Ovary (tissue), 9 donors: ENCODE results near the gene GABRR3. TPM values are rescaled to one million over a fixed set of nuclear protein-coding genes. Genes with fewer than 3 reads are reported as not detected.

Source experiments
- DNase-seq, 5 donors: peaks; one replicate each; pipeline ENCODE4 v3.0.0-alpha.2; 2019 to 2020
- H3K27ac ChIP-seq, 2 donors: fragments of 200-600 bp; one replicate each; pipeline versions ENCODE4 v1.5.1 to v1.8.0; 2019 to 2022
- H3K27me3 ChIP-seq: fragments of 200-600 bp; one replicate; pipeline ENCODE4 v1.8.0; 2022
- H3K36me3 ChIP-seq: fragments of 200-600 bp; sonication (generic); one replicate; pipeline ENCODE4 v1.5.1; 2019
- H3K4me1 ChIP-seq: one replicate; pipeline ENCODE4 v1.8.1; 2013; ENCODE audit warnings: mild to moderate bottlenecking, moderate library complexity; ENCODE audit not compliant: insufficient read depth
- H3K4me3 ChIP-seq: fragments of 200-600 bp; sonication (generic); one replicate; pipeline ENCODE4 v1.5.1; 2017
- H3K9me3 ChIP-seq, 2 donors: fragments of 200-600 bp in 1 of 2; sonication (generic) in 1 of 2; one replicate each; pipeline versions ENCODE4 v1.5.1 to v1.8.1; 2013 to 2019; ENCODE audit warnings: mild to moderate bottlenecking in 1 of 2, moderate library complexity in 1 of 2
- CTCF ChIP-seq, 3 donors: fragments of 450-650 bp in 2 of 3; fragments of 200-600 bp in 1 of 3; IDR thresholded peaks; one replicate each; pipeline versions ENCODE4 v1.5.1 to v1.8.0; 2016 to 2022; ENCODE audit warnings: antibody characterized with exemption in 3 of 3, mild to moderate bottlenecking in 1 of 3
- EP300 ChIP-seq: sonication (generic); formaldehyde crosslinking; IDR thresholded peaks from one replicate; pipeline ENCODE4 v1.6.1; 2017; ENCODE audit warnings: antibody characterized with exemption
- POLR2A ChIP-seq: fragments of 450-650 bp; IDR thresholded peaks from one replicate; pipeline ENCODE4 v1.6.1; 2017; ENCODE audit warnings: antibody characterized with exemption, mild to moderate bottlenecking, moderate library complexity
- whole genome bisulfite sequencing, 3 donors: extraction: QIAGEN DNeasy Blood & Tissue Kit in 1 of 3; methylation state at CpG; one replicate each; pipeline versions ENCODE4 v1.1.5 to v1.1.7; 2013 to 2017; 5-methylcytosine and 5-hydroxymethylcytosine counted together
- intact Hi-C, 4 donors: fragments of 100-400 bp; cut with DNase I; formaldehyde crosslinking; loops; one replicate each; pipeline versions ENCODE4 v1.11.0 to v1.15.1; 2022 to 2023
- polyA plus RNA-seq, 2 donors: library from polyadenylated mRNA; stranded (reverse); fragments of 200-250 nt in 1 of 2; fragments of 350-450 nt in 1 of 2; fragmentation: Illumina TruSeq in 1 of 2; extraction: RNeasy Lipid Tissue Mini Kit (QIAGEN cat#74804) in 1 of 2; gene quantifications; one replicate each; pipeline ENCODE4 v1.2.3, GENCODE V29; 2013 to 2014
- total RNA-seq, 7 donors: library from RNA; depleted of rRNA in 2 of 7; stranded (reverse); fragments of >200 nt in 2 of 7; fragmentation: NEBNext Ultra II Directional in 3 of 7; extraction: Animal tissue kit (Norgen Biotek cat#: 25700) in 3 of 7; gene quantifications; one replicate each; pipeline versions ENCODE4 v1.1.0 to v1.2.4, GENCODE V29; 2016 to 2023
- donor health status: DM: no; HTN: no; CAD: no; lungs with moderate emphysema.
- donor health status: DM: no; HTN: no; CAD: no.
- donor health status: Bipolar disorder and iron deficiency.
- donor health status: DM: yes; HTN: yes; CAD: no.
- donor health status: DM: no; HTN: no; CAD: no.
- donor health status: DM: yes; HTN: yes; CAD: no.

The GABRR3 gene
- total and polyA plus RNA-seq, 9 donors: not detected

GRCh38 chr3:98021830-98022560, 13.1 kb downstream of the GABRR3 start:
- no peak for DNase-seq
- no peak overlapping the region for H3K4me3 ChIP-seq
- intact Hi-C loops: loop anchor here in 3 of 4 donors (2.0 to 5.0 kb wide), 2 partner anchors 229 to 230 kb away; no protein-coding TSS in a partner anchor
- H3K27me3 ChIP-seq: no peaks in the 10 kb centered on the region
- H3K36me3 ChIP-seq: no peaks in the 10 kb centered on the region
- no peaks in the 10 kb centered on the region for H3K9me3 ChIP-seq
- no peak overlapping the region for H3K27ac ChIP-seq
- H3K4me1 ChIP-seq: no peaks in the 10 kb centered on the region
- TF ChIP-seq EP300: no peak
- no peak for TF ChIP-seq CTCF (IDR thresholded peaks at IDR 0.05)
- no peak for TF ChIP-seq POLR2A
- WGBS, 3 donors: 34 to 38% (median 34%) methylated on average over 5 of the region's 5 CpGs

GRCh38 chr3:98020412-98020811, 14.7 kb downstream of the GABRR3 start:
- 79 to 87% (median 86%) methylated on average over 4 of the region's 4 CpGs for WGBS, 3 donors
- TF ChIP-seq POLR2A: no peak
- no peak for TF ChIP-seq CTCF (IDR thresholded peaks at IDR 0.05)
- TF ChIP-seq EP300: no peak
- no peak for DNase-seq
- intact Hi-C loops: loop anchor here in 1 of 4 donors (5.0 kb wide), 1 partner anchor 228 kb away; no protein-coding TSS in a partner anchor
- Histone ChIP-seq H3K27me3 (no peaks in the 10 kb centered on the region), H3K4me3 (no peak overlapping the region), H3K4me1 (no peaks in the 10 kb centered on the region), H3K36me3 (no peaks in the 10 kb centered on the region), H3K27ac (no peak overlapping the region), H3K9me3 (no peaks in the 10 kb centered on the region)

- Histone ChIP-seq H3K4me3 (no peak overlapping the region), H3K27me3 (no peaks in the 10 kb centered on the region), H3K27ac (no peak overlapping the region), H3K36me3 (no peaks in the 10 kb centered on the region), H3K4me1 (peaks cover 1% of the 10 kb centered on the region), H3K9me3 (no peaks in the 10 kb centered on the region)
- no peak for DNase-seq
- WGBS, 3 donors: 93 to 97% (median 96%) methylated on average over 4 of the region's 4 CpGs
- intact Hi-C loops: no loop called here
- TF ChIP-seq POLR2A (no peak), CTCF (IDR thresholded peaks at IDR 0.05) (no peak), EP300 (no peak)
Measured at GRCh38 chr3:98018301-98018700, 16.8 kb downstream of the GABRR3 start.

- WGBS, 3 donors: 91 to 97% (median 91%) methylated on average over 2 of the region's 2 CpGs
- TF ChIP-seq EP300: no peak
- TF ChIP-seq POLR2A: no peak
- no peak for TF ChIP-seq CTCF (IDR thresholded peaks at IDR 0.05)
- Histone ChIP-seq H3K36me3 (no peaks in the 10 kb centered on the region), H3K4me1 (peaks cover 1% of the 10 kb centered on the region), H3K27ac (no peak overlapping the region), H3K4me3 (no peak overlapping the region), H3K9me3 (no peaks in the 10 kb centered on the region), H3K27me3 (no peaks in the 10 kb centered on the region)
- DNase-seq: no peak
- intact Hi-C loops: no loop called here
Measured at GRCh38 chr3:98014268-98014585, 20.9 kb downstream of the GABRR3 start.
